SW480 (cell line): Measurements from ENCODE around the gene CADPS2.

Experiments used
- DNase-seq: peaks from one replicate; pipeline ENCODE4 v3.0.0-alpha.2; 2016; ENCODE audit warnings: low spot score

The CADPS2 gene

DNA sequence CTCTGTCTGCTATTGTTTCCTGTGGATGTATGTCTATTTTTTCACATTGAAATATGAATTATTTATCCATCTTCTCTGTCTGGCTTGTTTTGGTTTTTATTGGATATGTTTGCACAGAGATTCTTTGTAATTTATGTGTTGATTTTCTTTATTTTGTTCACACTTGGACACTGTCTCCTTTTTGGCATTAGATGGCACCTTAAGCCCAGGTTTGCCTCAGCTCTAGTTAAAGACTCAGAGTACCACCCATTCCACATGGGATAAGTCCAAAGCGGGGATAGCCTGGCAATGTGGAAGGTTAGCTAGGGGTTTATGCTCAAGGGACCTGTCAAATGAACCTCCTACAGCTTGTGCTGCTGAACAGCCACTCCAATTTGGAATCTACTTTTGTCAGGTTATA lies 595.8 kb downstream of the CADPS2 start:
- no peak for DNase-seq

DNA sequence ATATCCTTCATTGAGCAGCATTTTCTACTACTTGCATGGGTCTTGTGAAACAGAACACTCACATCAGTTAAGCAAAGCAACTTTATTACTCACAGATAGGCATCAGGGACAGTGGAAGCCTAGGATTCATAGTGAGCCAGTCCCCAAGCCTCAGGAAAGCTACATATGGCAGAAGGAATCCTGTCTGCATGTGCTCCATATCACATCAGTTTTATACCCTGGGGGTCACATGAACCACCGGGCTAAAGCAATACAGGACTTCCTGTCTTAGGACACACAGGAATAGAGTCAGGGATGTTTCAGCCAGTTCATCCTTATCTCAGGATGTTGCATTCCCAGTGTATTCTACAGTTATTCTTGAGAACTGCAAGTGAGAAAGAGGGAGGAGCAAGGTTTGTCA lies 596.8 kb downstream of the CADPS2 start:
- DNase-seq = no peak

DNA sequence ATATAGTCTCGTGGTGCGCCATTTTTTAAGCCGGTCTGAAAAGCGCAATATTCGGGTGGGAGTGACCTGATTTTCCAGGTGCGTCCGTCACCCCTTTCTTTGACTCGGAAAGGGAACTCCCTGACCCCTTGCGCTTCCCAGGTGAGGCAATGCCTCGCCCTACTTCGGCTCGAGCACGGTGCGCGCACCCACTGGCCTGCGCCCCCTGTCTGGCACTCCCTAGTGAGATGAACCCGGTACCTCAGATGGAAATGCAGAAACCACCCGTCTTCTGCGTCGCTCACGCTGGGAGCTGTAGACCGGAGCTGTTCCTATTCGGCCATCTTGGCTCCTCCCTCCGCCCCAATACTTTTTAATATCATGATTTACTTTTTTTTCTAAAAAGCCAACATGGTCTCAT lies 601.7 kb downstream of the CADPS2 start:
- DNase-seq = peak; percentile 23

DNA sequence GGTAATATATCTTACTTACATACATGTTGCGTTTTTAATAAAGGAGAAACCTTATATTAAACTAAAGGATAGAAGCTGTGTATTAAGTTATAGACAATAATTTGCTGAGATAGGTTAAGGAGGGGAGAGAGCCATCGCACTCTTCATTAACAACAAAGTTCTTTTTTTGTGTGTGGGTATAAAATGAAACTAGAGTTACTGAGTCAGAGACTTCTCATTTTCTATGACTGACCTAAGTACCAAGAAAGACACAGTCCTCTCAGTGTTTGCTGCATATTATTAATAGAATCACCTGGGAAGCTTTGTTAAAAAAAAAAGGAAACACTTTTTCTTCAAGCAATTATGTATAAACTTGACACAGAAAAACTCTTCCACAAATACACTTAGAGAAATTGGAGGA lies 613.1 kb downstream of the CADPS2 start:
- DNase-seq = no peak

DNA sequence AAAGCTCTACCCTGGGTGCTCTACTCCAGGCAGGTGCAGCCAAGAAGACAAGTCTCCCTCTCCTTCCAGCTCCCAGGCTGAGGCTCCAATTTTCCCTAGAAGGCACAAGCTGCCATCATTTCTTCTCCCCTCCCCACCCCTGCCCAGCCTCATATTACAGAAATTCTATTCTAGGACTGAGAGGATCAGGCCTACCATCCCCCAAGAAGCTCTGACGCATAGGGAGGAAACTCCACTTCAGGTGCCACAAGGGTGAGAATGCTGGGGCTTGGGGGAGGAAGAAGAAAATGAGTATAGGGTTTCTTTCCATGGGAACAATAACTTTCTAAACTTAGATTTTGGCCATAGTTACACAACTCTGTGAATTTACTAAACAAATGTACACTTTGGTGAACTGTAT lies 617.0 kb downstream of the CADPS2 start:
- DNase-seq = no peak
